ENCODE measurements around the gene POLR2A.
A peak's percentile ranks its signal among the peaks of the same experiment; 100 is the strongest.

The POLR2A gene

DNA sequence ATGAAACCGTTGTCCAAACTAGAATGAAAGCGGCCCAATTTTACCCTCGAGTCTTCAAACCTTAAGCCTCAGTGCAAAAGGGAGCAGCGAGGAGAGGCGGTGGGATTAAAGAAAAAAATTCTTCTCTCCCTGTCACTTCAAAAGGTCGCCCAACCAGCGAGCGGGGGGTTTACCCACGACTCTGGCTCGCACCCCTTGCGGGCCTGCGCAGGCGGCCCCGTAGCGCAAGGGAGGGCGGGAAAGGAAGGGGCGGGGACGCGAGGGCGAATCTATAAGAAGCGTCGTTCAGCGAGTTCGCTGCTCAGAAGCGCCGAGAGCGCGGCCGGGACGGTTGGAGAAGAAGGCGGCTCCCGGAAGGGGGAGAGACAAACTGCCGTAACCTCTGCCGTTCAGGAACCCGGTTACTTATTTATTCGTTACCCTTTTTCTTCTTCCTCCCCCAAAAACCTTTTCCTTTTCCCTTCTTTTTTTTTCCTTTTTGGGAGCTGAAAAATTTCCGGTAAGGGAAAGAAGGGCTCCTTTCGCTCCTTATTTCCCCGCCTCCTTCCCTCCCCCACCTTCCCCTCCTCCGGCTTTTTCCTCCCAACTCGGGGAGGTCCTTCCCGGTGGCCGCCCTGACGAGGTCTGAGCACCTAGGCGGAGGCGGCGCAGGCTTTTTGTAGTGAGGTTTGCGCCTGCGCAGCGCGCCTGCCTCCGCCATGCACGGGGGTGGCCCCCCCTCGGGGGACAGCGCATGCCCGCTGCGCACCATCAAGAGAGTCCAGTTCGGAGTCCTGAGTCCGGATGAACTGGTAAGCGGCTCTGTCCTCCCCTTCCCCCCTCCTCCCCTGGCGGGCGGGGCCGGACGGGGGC is at the start of gene POLR2A:
TSS of gene POLR2A (plus strand) at position 300 of the 852 bp plus-strand sequence.
- peak; percentile 94 to 95 (median 95) for DNase-seq (ENCODE audit: low read depth in 3 of 3)

DNA sequence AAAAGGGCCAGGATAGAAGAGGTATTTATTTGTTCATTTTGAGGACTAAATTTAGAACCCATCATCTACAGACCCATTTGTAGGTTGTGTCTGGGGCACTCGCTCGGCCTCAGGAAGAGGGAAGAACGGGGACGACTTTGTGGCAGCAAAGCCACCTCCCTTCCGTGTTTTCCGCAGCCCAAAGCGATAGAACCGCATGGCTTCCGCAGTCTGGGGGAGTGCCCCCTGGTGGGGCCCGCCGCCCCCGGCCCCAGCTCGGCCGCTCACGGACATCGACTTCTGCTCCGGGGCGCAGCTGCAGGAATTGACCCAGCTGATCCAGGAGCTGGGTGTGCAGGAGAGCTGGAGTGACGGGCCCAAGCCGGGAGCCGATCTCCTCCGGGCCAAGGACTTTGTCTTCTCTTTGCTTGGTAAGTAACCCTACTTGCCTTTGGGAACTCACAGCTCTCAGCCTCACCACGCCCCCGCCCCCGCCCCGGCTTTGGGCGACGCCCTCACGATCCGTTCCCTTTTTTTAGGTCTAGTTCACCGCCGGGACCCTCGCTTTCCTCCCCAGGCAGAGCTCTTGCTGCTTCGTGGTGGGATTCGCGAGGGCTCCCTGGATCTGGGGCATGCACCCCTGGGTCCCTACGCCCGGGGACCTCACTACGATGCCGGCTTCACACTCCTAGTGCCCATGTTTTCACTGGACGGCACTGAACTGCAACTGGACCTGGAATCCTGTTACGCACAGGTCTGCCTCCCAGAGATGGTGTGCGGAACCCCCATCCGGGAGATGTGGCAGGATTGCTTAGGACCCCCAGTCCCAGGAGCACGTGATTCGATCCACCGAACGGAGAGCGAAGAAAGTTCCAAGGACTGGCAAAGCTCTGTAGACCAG is 48.2 kb upstream of the POLR2A start:
- DNase-seq (ENCODE audit: low read depth in 3 of 3), result peak in 2 of 3 experiments; percentile 24 to 62

- DNase-seq (ENCODE audit: low read depth in 3 of 3), result peak; percentile 49 to 80 (median 56)
These were observed 47.4 kb upstream of the POLR2A start for GRCh38 chr17:7436556-7437368.

DNA sequence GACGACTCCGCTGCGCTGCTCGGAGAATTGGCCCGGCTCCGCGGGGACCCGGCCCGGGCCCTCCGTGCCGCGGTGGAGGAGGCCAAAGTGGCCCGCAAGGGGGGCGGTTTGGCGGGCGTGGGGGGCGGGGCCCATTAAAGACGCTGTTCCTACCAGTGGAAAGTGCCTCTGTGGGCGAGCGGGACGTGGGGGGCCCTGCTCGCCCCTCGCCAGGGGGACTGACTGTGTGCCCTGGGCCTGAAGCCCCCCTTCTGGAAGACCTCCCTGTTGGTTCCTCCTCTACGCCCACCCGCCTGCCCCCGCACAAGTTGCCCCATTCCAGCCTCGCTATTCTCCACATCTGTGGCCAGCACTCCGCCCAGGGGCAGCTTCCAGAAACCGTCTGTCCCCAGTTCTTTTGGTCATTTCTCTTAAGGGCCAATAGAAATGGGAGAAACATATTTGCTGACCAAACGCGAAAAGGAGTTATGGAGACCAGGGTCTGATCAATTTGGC is 46.8 kb upstream of the POLR2A start:
- DNase-seq (ENCODE audit: low read depth in 3 of 3), result no peak

DNA sequence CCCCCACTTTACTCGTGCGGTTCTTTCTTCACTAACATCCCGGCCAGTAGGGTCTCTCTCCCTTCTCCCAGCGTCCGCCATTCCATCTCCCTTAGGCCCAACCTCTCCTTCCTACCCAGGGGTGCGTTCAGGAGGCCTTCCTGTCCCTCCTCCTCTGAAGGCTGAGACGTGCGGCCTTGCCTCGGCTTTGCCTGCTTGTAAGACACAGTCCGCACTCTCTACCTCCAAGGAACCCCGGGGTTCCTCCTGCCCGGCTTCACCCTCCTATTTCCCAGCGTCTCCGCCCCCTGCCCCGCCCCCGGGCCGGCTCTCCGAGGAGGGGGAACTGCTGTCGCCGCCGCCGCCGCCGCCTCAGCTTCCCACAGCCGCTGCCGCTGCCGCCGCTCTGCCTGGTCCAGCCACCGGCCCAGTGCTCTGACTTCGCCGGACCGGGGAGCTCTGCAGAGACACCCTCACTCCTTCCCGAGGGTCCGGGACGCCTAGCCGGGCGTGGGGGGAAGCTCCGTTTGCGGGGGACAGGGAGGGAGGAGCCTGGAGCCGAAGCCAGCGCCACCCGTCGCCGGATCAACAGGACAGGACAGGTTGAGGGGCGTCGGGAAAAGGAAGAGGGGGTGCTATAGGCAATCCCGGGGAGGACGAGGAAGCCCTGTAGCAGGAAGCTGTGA is 46.1 kb upstream of the POLR2A start:
- peak in 2 of 3 experiments; percentile 36 to 77 for DNase-seq (ENCODE audit: low read depth in 3 of 3)

DNA sequence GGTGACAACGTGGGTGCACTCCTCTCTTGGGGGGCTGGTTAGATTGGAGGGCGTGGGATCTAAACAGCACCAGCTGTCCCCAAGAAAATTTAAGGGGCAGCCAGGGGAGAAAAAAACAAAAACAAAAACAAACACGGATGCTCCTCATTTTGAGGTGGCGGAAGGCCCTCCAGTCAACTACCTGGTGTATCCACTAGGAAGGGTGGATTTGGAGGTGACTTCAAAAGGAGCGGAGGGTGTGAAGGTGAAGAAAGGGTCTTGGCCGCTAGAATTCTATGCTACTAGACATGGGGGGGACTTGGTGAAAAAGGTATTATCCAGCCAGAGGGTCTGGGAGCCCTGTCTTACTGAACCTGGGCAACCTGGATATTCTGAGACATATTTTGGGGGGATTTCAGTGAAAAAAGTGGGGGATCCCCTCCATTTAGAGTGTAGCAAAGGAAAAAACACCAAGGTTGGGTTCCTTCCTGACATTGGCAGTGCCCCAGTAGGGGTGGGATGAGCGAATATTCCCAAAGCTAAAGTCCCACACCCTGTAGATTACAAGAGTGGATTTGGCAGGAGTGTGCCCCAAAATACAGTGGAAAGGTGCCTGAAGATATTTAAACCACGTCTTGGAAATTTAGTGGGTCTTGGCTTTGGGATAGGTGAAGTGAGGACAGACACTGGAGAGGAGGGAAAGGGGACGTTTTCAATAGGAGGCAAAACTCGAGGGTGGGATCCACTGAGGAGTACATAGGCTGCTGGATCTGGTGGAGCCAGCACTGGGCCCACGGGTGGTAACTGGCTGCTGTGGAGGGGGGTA is 45.3 kb upstream of the POLR2A start:
- DNase-seq (ENCODE audit: low read depth in 3 of 3), result no peak

DNA sequence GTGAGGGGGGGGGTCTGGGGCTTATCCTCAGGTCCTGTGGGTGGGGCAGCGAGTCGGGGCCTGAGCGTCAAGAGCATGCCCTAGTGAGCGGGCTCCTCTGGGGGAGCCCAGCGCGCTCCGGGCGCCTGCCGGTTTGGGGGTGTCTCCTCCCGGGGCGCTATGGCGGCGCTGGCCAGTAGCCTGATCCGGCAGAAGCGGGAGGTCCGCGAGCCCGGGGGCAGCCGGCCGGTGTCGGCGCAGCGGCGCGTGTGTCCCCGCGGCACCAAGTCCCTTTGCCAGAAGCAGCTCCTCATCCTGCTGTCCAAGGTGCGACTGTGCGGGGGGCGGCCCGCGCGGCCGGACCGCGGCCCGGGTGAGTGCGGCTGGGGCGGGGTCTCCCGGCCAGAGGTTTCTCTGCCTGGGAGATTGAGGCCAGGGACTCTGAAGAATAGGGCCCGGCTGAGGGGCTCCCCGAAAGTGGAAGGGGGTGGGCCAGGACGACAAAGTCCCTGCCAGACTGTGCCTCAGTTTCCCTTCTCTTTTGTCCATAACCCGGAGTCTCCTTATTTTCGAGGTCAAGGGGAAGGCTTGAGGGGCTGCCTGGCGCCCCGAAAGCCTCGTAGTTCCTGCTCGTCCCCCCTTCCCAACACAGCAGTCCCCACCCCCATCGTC is 44.6 kb upstream of the POLR2A start, which contains the start of gene FGF11:
TSS of gene FGF11 (plus strand) at position 51 of the 651 bp plus-strand sequence. CDS start at position 160, 109 bp downstream.
- no peak for DNase-seq (ENCODE audit: low read depth in 3 of 3)

DNA sequence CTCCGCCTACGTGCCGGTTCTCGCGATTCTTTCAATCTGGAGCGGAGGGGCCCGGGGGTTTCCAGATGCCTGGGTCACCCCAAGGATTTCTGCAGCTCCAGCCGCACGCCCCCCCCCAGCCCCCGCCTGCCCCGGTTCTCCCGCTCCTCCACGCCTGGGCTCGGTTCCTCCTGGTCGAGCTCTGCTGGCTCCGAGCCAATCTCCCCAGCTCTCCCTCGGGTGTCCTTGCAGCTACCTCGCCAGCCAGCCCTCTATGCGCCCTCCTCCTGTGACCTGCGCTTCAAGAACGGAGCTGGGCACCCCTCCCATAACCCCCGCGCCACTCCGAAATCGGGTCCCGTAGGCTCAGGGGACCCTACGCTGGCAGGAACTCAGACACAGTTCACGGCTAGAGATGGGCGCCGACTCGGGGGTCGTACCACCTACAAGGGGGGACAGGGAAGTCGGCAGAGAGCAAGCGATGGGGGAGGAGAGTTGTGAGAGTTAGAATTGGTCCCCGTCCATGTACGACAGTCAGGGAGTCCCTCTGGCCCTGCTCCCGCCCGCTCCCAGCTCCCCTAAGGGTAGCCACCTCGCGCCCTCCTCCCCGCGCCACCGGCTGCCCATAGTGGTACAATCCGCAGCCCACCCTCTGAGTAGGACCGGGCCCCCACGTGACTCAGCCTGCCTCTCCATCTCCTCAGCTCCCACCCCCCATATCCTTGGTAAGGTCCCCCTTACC is 43.9 kb upstream of the POLR2A start:
- DNase-seq (ENCODE audit: low read depth in 3 of 3), result peak in 1 of 3 experiments; percentile 52

DNA sequence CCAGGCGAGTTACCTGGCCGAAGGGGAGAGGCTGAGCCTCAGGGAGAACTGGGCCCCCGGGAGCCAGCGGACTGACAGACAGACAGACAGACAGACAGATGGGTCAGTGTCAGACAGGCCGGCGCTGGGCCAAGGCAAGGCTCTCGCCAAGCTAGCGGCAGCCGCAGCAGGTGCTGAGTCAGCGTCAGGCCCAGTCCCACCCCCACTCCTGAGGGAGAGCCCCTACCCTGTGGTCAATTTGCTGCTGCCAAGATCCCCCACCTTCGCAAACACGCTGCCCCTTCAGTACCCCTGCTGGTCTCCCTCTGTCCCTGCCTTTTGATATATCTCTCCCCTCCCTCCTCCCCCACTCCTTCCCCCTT is 43.4 kb upstream of the POLR2A start:
- no peak for DNase-seq (ENCODE audit: low read depth in 3 of 3)

DNA sequence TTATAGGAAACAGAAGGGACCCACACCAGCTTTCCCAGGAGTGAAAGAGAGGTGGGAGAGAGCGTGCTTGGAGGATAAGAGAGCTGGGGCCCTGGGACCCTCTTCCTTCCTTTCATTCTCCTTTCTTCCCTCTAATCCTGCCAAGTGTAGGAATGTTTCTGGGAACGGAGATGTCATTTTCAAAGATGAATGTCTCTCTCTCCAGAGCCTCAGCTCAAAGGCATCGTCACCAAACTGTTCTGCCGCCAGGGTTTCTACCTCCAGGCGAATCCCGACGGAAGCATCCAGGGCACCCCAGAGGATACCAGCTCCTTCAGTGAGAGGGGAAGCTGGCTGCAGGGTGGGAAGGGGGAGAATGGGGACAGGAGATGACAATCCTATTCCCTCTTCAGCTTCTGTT is 42.9 kb upstream of the POLR2A start:
- no peak for DNase-seq (ENCODE audit: low read depth in 3 of 3)

- DNase-seq (ENCODE audit: low read depth in 3 of 3), result no peak
These were observed 42.0 kb upstream of the POLR2A start for GRCh38 chr17:7442142-7442541.

- no peak for DNase-seq (ENCODE audit: low read depth in 3 of 3)
These were observed 40.4 kb upstream of the POLR2A start for GRCh38 chr17:7443499-7444485.

- DNase-seq (ENCODE audit: low read depth in 3 of 3), result no peak
These were observed 39.2 kb upstream of the POLR2A start, which contains the start of gene CHRNB1 for GRCh38 chr17:7444682-7445618. CHRNB1 (plus strand) TSS chr17:7445061; CDS start chr17:7445128, 67 bp downstream.

GRCh38 chr17:7445619-7445968 is 38.6 kb upstream of the POLR2A start:
- no peak for DNase-seq (ENCODE audit: low read depth in 3 of 3)

- no peak for DNase-seq (ENCODE audit: low read depth in 3 of 3)
These were observed 35.7 kb upstream of the POLR2A start for GRCh38 chr17:7448461-7448860.

DNA sequence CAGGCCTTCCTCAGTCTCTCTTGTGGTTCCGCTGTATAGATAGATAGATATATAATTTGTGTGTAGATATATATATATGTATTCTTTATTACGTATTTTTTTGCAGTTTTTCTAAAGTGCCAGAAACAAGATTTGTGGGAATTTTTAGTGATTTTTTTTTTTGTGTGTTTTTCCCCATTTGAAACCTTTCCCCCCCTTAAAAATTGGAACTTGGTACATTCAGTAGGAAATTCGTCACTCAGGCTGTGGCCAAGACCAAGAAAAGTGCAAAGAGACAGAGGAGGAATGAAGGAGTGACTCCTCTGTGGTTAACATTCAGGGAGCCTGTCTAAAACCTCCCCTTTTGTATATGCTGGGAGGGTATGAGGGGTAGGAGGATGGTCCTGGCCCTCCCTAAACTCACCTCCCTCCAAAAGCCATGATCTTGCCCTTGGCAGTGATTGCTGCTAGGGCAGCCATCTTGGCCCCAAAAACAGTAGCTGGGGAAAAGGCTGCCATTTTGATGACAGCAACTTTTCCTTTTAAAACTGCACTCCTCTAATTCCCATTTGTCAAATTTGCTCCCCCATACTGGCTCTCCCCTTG is 24.1 kb upstream of the POLR2A start:
- DNase-seq (ENCODE audit: low read depth in 3 of 3), result no peak

Data from stimulated activated CD4-positive, alpha-beta T cell treated with anti-CD3 and anti-CD28 coated beads, TNF-alpha, amount 100 ng/mL, for 24 hours (primary cell).